ENCODE results near the gene ATOSB.

DNA sequence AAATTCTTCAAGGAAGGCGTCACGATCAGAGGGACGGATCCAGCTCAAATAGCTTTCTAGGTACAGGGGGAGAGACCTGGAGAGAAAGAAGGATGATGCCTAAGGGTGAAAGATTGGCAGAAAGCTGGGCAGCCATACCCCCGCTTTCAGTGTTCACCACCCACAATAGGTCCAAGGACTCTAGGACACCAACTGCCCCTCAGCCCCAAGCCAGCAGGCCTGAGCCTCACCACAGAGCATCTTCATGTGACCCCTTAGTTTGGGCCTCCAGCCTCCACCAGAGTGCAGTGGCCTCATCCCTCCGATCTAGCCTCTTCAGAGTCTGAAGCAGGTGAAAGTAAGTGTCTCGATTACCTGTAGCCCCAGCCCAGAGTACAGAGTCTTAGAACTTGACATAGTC, 41.5 kb downstream of the ATOSB start:
- TF ChIP-seq, protein P1, sequence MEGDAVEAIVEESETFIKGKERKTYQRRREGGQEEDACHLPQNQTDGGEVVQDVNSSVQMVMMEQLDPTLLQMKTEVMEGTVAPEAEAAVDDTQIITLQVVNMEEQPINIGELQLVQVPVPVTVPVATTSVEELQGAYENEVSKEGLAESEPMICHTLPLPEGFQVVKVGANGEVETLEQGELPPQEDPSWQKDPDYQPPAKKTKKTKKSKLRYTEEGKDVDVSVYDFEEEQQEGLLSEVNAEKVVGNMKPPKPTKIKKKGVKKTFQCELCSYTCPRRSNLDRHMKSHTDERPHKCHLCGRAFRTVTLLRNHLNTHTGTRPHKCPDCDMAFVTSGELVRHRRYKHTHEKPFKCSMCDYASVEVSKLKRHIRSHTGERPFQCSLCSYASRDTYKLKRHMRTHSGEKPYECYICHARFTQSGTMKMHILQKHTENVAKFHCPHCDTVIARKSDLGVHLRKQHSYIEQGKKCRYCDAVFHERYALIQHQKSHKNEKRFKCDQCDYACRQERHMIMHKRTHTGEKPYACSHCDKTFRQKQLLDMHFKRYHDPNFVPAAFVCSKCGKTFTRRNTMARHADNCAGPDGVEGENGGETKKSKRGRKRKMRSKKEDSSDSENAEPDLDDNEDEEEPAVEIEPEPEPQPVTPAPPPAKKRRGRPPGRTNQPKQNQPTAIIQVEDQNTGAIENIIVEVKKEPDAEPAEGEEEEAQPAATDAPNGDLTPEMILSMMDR (IDR thresholded peaks at IDR 0.05), result no peak
- TF ChIP-seq POLR2A (IDR thresholded peaks at IDR 0.05) (no peak), POLR2AphosphoS5 (IDR thresholded peaks at IDR 0.05) (no peak)

Data from breast epithelium (tissue), 3 donors.